SK-N-SH (cell line): ENCODE results near the gene DRAP1.

Experiments
- CTCF ChIP-seq: fragments of 200-600 bp; sonication (generic); IDR thresholded peaks from 2 replicates; pipeline ENCODE4 v1.6.1; 2017; ENCODE audit warnings: antibody characterized with exemption, mild to moderate bottlenecking, moderate library complexity
- ELF1 ChIP-seq: IDR thresholded peaks from 2 replicates; pipeline ENCODE4 v1.4.0; 2012
- EZH2phosphoT487 ChIP-seq: fragments of 200-600 bp; sonication (generic); IDR thresholded peaks from 2 replicates; pipeline ENCODE4 v1.6.1; 2017; ENCODE audit warnings: low read depth, mixed run types, mild to moderate bottlenecking, antibody characterized with exemption, moderate library complexity, borderline replicate concordance
- NRF1 ChIP-seq: IDR thresholded peaks from 2 replicates; pipeline ENCODE4 v1.6.1; 2012; ENCODE audit warnings: low read depth, mild to moderate bottlenecking, low read length
- PBX3 ChIP-seq: IDR thresholded peaks from 2 replicates; pipeline ENCODE4; 2012
- RAD21 ChIP-seq: IDR thresholded peaks from 2 replicates; pipeline ENCODE4 v1.6.1; 2012; ENCODE audit warnings: mild to moderate bottlenecking, low read length
- SIN3A ChIP-seq: IDR thresholded peaks from 2 replicates; pipeline ENCODE4 v1.6.1; 2012; ENCODE audit warnings: low read depth, mild to moderate bottlenecking, low read length, moderate library complexity, borderline replicate concordance
- TCF12 ChIP-seq: IDR thresholded peaks from 2 replicates; pipeline ENCODE4 v1.4.0; 2012
- USF1 ChIP-seq: IDR thresholded peaks from 2 replicates; pipeline ENCODE4 v1.4.0; 2012; ENCODE audit warnings: low read depth, borderline replicate concordance
- USF2 ChIP-seq: fragments of 150-350 bp; IDR thresholded peaks from 2 replicates; pipeline ENCODE4 v1.6.1; 2017; ENCODE audit warnings: antibody characterized with exemption, low read length, low read depth, borderline replicate concordance
- YY1 ChIP-seq: IDR thresholded peaks from 2 replicates; pipeline ENCODE4 v1.4.0; 2012; ENCODE audit warnings: low read depth, mild to moderate bottlenecking

- TF ChIP-seq ELF1 (no peak), YY1 (no peak), NRF1 (no peak), EZH2phosphoT487 (no peak), CTCF (no peak), TCF12 (no peak), USF2 (no peak), SIN3A (no peak), RAD21 (no peak), PBX3 (no peak), USF1 (no peak)
Observed at GRCh38 chr11:65885231-65885630, 34.0 kb upstream of the DRAP1 start.
